Psoas muscle (tissue), 8 donors: ENCODE results near the gene HADHA. TPM values are rescaled to one million over a fixed set of nuclear protein-coding genes. Genes with fewer than 3 reads are reported as not detected.

Experiments
- ATAC-seq, 4 donors: fragments of 200-7000 bp; cut with Tn5 transposase; one replicate each; pipeline ENCODE4 v1.9.1; 2020; ENCODE audit warnings: moderate library complexity in 3 of 4, mild to moderate bottlenecking in 2 of 4
- DNase-seq, 2 donors: peaks; one replicate each; pipeline ENCODE4 v3.0.0-alpha.2; 2020
- H3K27ac ChIP-seq: fragments of 200-600 bp; one replicate; pipeline ENCODE4 v1.8.0; 2022
- H3K27me3 ChIP-seq, 3 donors: fragments of 200-600 bp in 1 of 3; one replicate each; pipeline versions ENCODE4 v1.6.1 to v1.8.0; 2013 to 2022; ENCODE audit warnings: low read length in 2 of 3, mild to moderate bottlenecking in 2 of 3, moderate library complexity in 1 of 3; ENCODE audit not compliant: insufficient read depth in 3 of 3
- H3K36me3 ChIP-seq, 2 donors: fragments of 200-600 bp in 1 of 2; one replicate each; pipeline versions ENCODE4 v1.6.1 to v1.8.0; 2013 to 2022; ENCODE audit warnings: low read depth in 1 of 2, mild to moderate bottlenecking in 1 of 2, moderate library complexity in 1 of 2; ENCODE audit not compliant: insufficient read depth in 1 of 2
- H3K4me1 ChIP-seq: fragments of 200-600 bp; one replicate; pipeline ENCODE4 v1.8.0; 2022
- H3K4me3 ChIP-seq: fragments of 200-600 bp; one replicate; pipeline ENCODE4 v1.8.0; 2022; ENCODE audit warnings: mild to moderate bottlenecking
- H3K9me3 ChIP-seq: fragments of 200-600 bp; one replicate; pipeline ENCODE4 v1.8.0; 2022
- WGBS, 3 donors: extraction: QIAGEN DNeasy Blood & Tissue Kit; methylation state at CpG; one replicate each; pipeline versions ENCODE4 v1.1.6 to v1.1.7; 2013; 5-methylcytosine and 5-hydroxymethylcytosine counted together
- intact Hi-C, 2 donors: fragments of 100-400 bp; cut with DNase I; formaldehyde crosslinking; loops; one replicate each; pipeline versions ENCODE4 v1.11.0 to v1.14.2; 2022
- polyA plus RNA-seq, 3 donors: library from polyadenylated mRNA; stranded (reverse); fragments of 200-250 nt; gene quantifications; one replicate each; pipeline ENCODE4 v1.2.3, GENCODE V29; 2013
- total RNA-seq, 4 donors: library from RNA; stranded (reverse); fragmentation: NEBNext Ultra II Directional in 2 of 4; extraction: Animal tissue kit (Norgen Biotek cat#: 25700) in 2 of 4; gene quantifications; one replicate each; pipeline versions ENCODE4 v1.2.1 to v1.2.4, GENCODE V29; 2021 to 2023
- TF ChIP-seq, protein P1 (sequence below): fragments of 200-600 bp; IDR thresholded peaks from one replicate; pipeline ENCODE4 v1.8.0; 2022; ENCODE audit warnings: antibody characterized with exemption
- donor health status: healthy with polysubstance abuse.
- donor health status: DM: no; HTN: no; CAD: no; lungs with moderate emphysema.
- donor health status: Bipolar disorder and iron deficiency.
- donor health status: healthy.
- donor health status: DM: yes; HTN: yes; CAD: no.
- donor health status: DM: no; HTN: no; CAD: no.
- donor health status: DM: no; HTN: no; CAD: no.
- donor health status: DM: yes; HTN: yes; CAD: no.

HADHA gene
- total and polyA plus RNA-seq, 7 donors = 195 to 617 (median 350) TPM

DNA sequence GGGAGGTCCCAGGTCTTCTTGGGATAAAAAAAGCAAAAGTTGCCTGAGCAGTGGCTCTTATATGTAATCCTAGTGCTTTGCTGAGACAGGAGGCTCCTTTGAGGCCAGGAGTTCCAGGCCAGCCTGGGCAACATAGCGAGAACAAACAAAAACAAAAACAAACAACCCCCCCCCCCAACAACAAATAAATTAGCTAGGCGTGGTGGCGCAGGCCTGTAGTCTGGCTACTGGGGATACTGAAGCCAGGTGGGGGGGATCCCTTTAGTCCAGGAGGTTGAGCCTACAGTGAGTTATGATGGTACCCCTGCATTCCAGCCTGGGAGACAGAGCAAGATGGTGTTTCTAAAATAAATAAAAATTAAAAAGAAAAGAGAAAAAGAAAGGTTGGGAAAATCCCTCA, 66.2 kb downstream of the HADHA start:
- no peak overlapping the region for H3K4me3 ChIP-seq
- DNase-seq (no peak), ATAC-seq (no peak)
- TF ChIP-seq, protein P1, sequence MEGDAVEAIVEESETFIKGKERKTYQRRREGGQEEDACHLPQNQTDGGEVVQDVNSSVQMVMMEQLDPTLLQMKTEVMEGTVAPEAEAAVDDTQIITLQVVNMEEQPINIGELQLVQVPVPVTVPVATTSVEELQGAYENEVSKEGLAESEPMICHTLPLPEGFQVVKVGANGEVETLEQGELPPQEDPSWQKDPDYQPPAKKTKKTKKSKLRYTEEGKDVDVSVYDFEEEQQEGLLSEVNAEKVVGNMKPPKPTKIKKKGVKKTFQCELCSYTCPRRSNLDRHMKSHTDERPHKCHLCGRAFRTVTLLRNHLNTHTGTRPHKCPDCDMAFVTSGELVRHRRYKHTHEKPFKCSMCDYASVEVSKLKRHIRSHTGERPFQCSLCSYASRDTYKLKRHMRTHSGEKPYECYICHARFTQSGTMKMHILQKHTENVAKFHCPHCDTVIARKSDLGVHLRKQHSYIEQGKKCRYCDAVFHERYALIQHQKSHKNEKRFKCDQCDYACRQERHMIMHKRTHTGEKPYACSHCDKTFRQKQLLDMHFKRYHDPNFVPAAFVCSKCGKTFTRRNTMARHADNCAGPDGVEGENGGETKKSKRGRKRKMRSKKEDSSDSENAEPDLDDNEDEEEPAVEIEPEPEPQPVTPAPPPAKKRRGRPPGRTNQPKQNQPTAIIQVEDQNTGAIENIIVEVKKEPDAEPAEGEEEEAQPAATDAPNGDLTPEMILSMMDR = no peak
- intact Hi-C loops = no loop called here
- peaks cover 7% of the 10 kb centered on the region for H3K4me1 ChIP-seq
- H3K27me3 ChIP-seq = peaks cover 0 to 19% (median 11%) of the 10 kb centered on the region in 3 donors
- H3K27ac ChIP-seq = no peak overlapping the region
- no peaks in the 10 kb centered on the region for H3K36me3 ChIP-seq
- 94 to 95% (median 95%) methylated on average over 3 of the region's 3 CpGs for WGBS, 3 donors
- H3K9me3 ChIP-seq = no peaks in the 10 kb centered on the region

DNA sequence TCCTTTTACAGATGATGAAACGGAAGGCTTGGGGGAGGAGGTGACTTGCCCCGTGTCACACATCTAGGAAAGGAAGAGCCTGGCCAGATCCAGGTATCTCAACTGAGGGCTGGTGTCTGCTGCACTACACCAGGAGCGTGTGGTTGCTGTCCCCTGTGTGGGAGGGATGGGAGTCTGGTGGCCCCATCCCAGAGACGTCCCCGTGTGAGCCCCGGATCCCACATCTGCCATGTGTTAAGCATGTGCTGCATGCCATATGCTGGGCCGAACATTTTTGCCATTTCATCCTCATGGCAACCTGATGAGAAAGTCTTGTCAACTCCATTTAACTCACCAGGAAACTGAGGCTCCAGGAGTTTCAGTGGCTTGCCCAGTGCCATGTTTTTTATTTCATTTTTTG, 67.3 kb downstream of the HADHA start:
- DNase-seq (no peak), ATAC-seq (no peak)
- no peaks in the 10 kb centered on the region for H3K9me3 ChIP-seq
- H3K4me3 ChIP-seq = no peak overlapping the region
- H3K27ac ChIP-seq = no peak overlapping the region
- peaks cover 7% of the 10 kb centered on the region for H3K4me1 ChIP-seq
- TF ChIP-seq, protein P1 = no peak
- intact Hi-C loops = no loop called here
- no peaks in the 10 kb centered on the region for H3K36me3 ChIP-seq
- peaks cover 0 to 25% (median 15%) of the 10 kb centered on the region in 3 donors for H3K27me3 ChIP-seq
- 86 to 92% (median 89%) methylated on average over 7 of the region's 7 CpGs for WGBS, 3 donors

DNA sequence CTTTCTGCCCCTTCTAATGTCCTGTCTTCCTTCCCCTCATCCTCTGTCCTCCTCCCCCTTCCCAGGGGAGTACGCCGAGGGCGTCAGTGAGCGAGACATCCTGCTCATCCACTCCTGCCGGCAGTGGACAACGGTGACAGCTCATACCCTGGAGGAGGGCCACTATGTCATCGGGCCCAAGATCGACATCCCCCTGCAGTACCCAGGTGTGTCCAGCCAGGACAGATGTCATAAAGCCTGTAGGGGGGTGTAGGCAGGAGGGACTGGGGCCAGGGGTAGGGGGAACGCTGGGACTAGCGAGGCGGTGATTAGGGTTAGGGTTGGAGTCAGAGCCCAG, 68.2 kb downstream of the HADHA start:
- Histone ChIP-seq H3K27me3 (peaks cover 0 to 27% (median 16%) of the 10 kb centered on the region in 3 donors), H3K9me3 (no peaks in the 10 kb centered on the region), H3K4me3 (no peak overlapping the region), H3K27ac (no peak overlapping the region), H3K4me1 (peaks cover 7% of the 10 kb centered on the region), H3K36me3 (no peaks in the 10 kb centered on the region)
- intact Hi-C loops = no loop called here
- no peak for ATAC-seq
- 68 to 82% (median 77%) methylated on average over 11 of the region's 11 CpGs for WGBS, 3 donors
- TF ChIP-seq, protein P1 = no peak
- no peak for DNase-seq

DNA sequence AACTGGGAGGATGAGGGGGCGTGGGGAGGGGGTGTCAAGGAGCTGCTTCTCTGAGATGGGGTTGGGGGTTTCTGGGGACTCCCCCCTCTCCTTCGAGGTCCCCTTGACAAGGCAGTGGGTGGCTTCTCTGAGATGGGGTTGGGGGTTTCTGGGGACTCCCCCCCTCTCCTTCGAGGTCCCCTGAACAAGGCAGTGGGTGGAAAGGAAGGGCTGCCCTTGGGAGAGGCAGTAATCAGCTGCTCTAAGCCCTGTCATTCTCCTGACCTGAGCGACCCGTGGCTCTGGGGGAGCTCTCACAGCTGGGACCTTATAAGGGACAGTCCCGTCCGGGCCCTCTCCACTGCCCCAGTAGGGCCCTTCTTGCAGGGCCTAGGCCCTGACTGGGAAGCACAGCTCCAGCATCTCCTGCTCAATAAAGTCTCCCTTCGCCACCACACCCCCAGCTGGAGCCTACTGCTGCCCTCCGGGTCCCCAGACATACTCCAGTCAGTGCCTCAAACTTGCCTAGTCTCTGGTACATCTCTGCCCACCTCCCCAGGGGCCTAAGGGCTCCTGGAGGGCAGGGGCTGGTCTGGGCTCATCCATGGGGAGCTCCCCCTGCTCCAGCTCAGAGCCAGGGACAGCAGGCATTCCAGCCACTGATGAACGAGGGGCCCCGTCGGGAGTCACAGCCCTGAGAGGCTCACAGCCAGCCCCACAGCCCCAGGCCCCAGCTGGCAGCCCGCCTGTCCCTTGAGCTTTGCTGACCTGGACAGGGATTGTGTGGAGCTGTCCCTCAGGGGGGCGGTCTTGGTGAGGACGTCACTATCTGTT, 68.8 kb downstream of the HADHA start:
- 68 to 75% (median 71%) methylated on average over 14 to 15 of the region's 15 CpGs for WGBS, 3 donors
- Histone ChIP-seq H3K27ac (no peak overlapping the region), H3K4me3 (no peak overlapping the region), H3K27me3 (peaks cover 0 to 27% (median 16%) of the 10 kb centered on the region in 3 donors), H3K36me3 (no peaks in the 10 kb centered on the region), H3K4me1 (peaks cover 7% of the 10 kb centered on the region), H3K9me3 (no peaks in the 10 kb centered on the region)
- TF ChIP-seq, protein P1 = no peak
- intact Hi-C loops = no loop called here
- no peak for DNase-seq
- ATAC-seq = no peak
